Rectal smooth muscle tissue (tissue), 1 donor: ENCODE measurements around the gene ANKS1A.
"Not testable (repeated sequence)": the region's sequence is repeated elsewhere in the genome, so short reads cannot be mapped to it uniquely, and the experiment has no call there.

Experiments
- H3K27ac ChIP-seq: one replicate; pipeline ENCODE4 v1.7.0; 2013; ENCODE audit warnings: low read depth, low read length, inconsistent platforms
- H3K27me3 ChIP-seq: one replicate; pipeline ENCODE4 v1.7.0; 2013; ENCODE audit warnings: low read length; ENCODE audit not compliant: control insufficient read depth, insufficient read depth
- H3K36me3 ChIP-seq: one replicate; pipeline ENCODE4 v1.7.0; 2013; ENCODE audit warnings: low read length; ENCODE audit not compliant: control insufficient read depth, insufficient read depth
- H3K4me1 ChIP-seq: one replicate; pipeline ENCODE4 v1.7.0; 2013; ENCODE audit warnings: low read length; ENCODE audit not compliant: control insufficient read depth, insufficient read depth
- H3K4me3 ChIP-seq: one replicate; pipeline ENCODE4 v1.7.0; 2013; ENCODE audit warnings: low read length
- H3K9ac ChIP-seq: one replicate; pipeline ENCODE4 v1.7.0; 2013; ENCODE audit warnings: low read length

Gene ANKS1A

DNA sequence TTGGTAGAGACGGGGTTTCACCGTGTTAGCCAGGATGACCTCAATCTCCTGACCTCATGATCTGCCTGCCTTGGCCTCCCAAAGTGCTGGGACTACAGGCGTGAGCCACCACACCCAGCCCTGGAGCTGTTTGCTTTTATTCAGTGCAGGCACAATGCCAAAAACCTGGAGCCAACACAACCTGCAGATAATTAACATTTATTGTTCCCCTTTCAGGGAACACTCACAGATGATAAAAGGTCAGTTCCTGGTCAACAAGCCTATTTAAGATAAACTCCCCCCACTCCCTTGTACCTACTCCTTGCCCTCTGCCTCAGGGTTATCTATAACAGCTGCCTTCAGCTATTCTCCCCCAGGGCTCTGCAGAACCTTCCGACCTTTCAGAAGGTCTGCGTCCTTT is 218.7 kb downstream of the ANKS1A start:
- not testable (repeated sequence) for H3K4me3 ChIP-seq, H3K27ac ChIP-seq, H3K9ac ChIP-seq, H3K36me3 ChIP-seq, H3K27me3 ChIP-seq, H3K4me1 ChIP-seq

- Histone ChIP-seq H3K36me3 (no peaks in the 10 kb centered on the region), H3K4me3 (no peak overlapping the region), H3K9ac (no peak overlapping the region), H3K4me1 (no peaks in the 10 kb centered on the region), H3K27me3 (no peaks in the 10 kb centered on the region), H3K27ac (no peak overlapping the region)
Measured at GRCh38 chr6:35108309-35108885, 219.3 kb downstream of the ANKS1A start.

DNA sequence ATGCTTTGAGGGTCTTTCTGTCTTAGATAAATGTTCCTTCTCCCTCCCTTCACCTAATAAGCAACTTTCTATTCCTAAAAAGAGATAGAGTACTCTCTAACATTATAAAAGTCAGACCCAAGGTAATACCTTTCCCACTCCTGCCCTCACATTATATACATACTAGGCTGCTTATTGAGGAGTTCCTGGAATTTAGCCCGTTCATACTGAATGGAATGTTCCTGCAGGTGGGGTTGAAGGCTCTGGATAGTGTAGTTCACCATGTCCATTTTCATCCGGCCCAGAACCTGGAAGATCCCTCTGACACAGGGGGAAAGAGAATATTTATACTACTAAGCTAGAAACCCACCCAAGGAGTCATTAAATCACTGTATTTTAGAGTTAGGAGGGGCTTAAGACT is 231.7 kb downstream of the ANKS1A start:
- no peaks in the 10 kb centered on the region for H3K36me3 ChIP-seq
- no peak overlapping the region for H3K9ac ChIP-seq
- H3K27ac ChIP-seq = no peak overlapping the region
- no peaks in the 10 kb centered on the region for H3K4me1 ChIP-seq
- H3K27me3 ChIP-seq = no peaks in the 10 kb centered on the region
- no peak overlapping the region for H3K4me3 ChIP-seq

GRCh38 chr6:35124356-35124755 is 235.3 kb downstream of the ANKS1A start:
- H3K36me3 ChIP-seq = no peaks in the 10 kb centered on the region
- H3K27ac ChIP-seq = no peak overlapping the region
- H3K27me3 ChIP-seq = no peaks in the 10 kb centered on the region
- no peaks in the 10 kb centered on the region for H3K4me1 ChIP-seq
- H3K4me3 ChIP-seq = no peak overlapping the region
- no peak overlapping the region for H3K9ac ChIP-seq

DNA sequence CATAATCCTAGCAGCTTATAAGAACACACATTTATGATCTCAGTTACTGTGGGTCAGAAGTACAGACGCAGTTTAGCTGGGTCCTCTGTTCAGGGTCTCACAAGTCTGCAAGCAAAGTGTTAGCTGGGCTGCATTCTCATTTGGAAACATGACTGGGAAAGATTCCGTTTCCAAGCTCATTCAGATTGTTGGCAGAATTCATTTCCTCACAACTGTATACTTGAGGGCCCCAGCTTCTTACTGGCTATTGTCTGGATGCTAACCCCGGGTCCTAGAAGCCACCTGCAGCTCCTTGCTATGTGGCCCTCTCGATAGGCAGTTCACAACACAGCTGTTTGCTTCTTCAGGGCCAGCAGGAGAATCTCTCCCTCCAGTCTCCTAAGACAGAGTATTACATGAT is 239.0 kb downstream of the ANKS1A start:
- no peak overlapping the region for H3K9ac ChIP-seq
- H3K27ac ChIP-seq = no peak overlapping the region
- no peaks in the 10 kb centered on the region for H3K4me1 ChIP-seq

GRCh38 chr6:35128496-35128895 is 239.4 kb downstream of the ANKS1A start:
- Histone ChIP-seq H3K9ac (no peak overlapping the region), H3K4me3 (no peak overlapping the region), H3K4me1 (no peaks in the 10 kb centered on the region), H3K36me3 (no peaks in the 10 kb centered on the region), H3K27me3 (no peaks in the 10 kb centered on the region), H3K27ac (no peak overlapping the region)

More for the DNA sequence above, 239.0 kb downstream of the ANKS1A start:
- H3K36me3 ChIP-seq = no peaks in the 10 kb centered on the region
- H3K27me3 ChIP-seq = no peaks in the 10 kb centered on the region
- H3K4me3 ChIP-seq = no peak overlapping the region

GRCh38 chr6:35136185-35136584 is 247.1 kb downstream of the ANKS1A start:
- Histone ChIP-seq H3K27me3 (no peaks in the 10 kb centered on the region), H3K4me1 (no peaks in the 10 kb centered on the region), H3K9ac (no peak overlapping the region), H3K36me3 (no peaks in the 10 kb centered on the region), H3K27ac (no peak overlapping the region), H3K4me3 (no peak overlapping the region)

DNA sequence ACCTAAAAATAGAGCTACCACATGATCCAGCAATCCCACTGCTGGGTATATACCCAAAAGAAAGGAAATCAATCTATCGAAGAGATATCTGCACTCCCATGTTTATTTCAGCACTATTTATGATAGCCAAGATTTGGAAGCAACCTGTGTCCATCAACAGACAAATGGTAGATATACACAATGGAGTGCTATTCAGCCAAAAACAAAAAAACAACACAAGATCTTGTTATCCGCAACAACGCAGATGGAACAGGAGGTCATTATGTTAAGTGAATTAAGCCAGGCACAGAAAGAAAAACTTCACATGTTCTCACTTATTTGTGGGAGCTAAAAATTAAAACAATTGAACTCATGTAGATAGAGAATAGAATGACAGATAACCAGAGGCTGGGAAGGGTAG is 249.1 kb downstream of the ANKS1A start:
- not testable (repeated sequence) for H3K9ac ChIP-seq, H3K36me3 ChIP-seq, H3K27ac ChIP-seq, H3K27me3 ChIP-seq, H3K4me1 ChIP-seq, H3K4me3 ChIP-seq

DNA sequence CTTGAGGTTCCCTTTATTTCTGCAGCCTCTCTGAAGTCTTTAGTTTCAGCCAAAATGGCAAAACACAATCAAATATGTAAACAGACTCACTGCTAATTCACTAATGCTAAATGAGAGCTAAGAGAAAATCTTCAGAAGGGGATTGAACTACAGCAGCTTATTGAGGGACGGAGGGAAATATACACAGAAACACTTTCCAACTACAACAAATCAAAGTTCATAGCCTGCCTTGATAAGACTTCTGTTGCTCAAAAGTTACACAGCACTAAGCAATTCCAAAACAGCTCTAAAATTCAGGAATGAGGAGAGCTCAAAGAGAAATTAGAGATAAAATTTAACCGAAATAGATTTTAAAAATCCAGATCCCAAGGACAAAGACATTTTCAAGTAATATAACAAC is 250.4 kb downstream of the ANKS1A start:
- H3K4me3 ChIP-seq = no peak overlapping the region
- H3K4me1 ChIP-seq = no peaks in the 10 kb centered on the region
- no peak overlapping the region for H3K27ac ChIP-seq
- no peaks in the 10 kb centered on the region for H3K27me3 ChIP-seq
- H3K36me3 ChIP-seq = no peaks in the 10 kb centered on the region
- no peak overlapping the region for H3K9ac ChIP-seq

DNA sequence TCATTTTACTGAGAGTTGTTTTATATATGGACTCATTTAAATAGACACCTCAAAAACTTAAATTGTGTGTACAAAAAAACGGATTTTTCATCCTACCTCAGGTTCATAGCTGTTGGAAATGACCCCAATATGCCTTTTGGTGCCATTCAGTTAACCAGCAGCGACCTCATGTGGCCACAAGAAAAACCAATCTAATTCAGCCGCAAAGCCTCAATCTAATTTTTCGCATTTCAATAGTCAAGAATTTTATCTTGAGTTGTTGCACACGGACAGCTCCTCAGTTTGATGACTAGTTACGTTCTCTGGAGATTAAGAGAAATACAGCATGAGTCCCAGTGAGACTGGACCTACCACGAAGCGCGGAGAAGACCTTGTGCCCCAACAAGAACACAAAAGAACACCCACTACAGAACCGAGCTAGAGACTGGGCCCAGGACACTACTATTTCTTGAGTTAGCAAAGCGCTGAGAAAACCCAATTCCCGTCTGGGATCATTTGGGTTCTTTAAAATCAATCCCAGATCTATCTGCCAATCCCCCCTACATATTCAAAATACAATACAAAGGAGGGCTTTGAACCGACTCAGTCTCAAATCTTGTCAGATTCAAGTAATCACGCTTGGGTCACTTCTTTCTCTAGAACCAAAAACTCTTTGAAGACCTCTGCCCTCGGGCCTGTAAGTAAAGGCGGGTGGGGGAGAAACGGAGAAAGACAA is 251.0 kb downstream of the ANKS1A start:
- Histone ChIP-seq H3K27ac (no peak overlapping the region), H3K27me3 (no peaks in the 10 kb centered on the region), H3K9ac (no peak overlapping the region), H3K4me3 (no peak overlapping the region), H3K4me1 (no peaks in the 10 kb centered on the region), H3K36me3 (no peaks in the 10 kb centered on the region)

GRCh38 chr6:35140639-35141006 is 251.6 kb downstream of the ANKS1A start:
- Histone ChIP-seq H3K9ac (no peak overlapping the region), H3K4me1 (no peaks in the 10 kb centered on the region), H3K27me3 (no peaks in the 10 kb centered on the region), H3K4me3 (no peak overlapping the region), H3K27ac (no peak overlapping the region), H3K36me3 (no peaks in the 10 kb centered on the region)
